MCF 10A (cell line): ENCODE results near the gene HBG2. TPM values are rescaled to one million over a fixed set of nuclear protein-coding genes. Genes with fewer than 3 reads are reported as not detected.

ENCODE experiments used
- BruUV-seq: library from RNA; stranded (reverse); fragments of 400-500 nt; replicated peaks from 2 replicates; lab custom pipeline; 2021; lab: Mats Ljungman, UMichigan
- CTCF ChIA-PET: fragments of 300-600 bp; sonication (Branson Sonifier 250); formaldehyde crosslinking; extraction: SDS; loops from one replicate; lab custom pipeline; 2021; ENCODE audit warnings: antibody characterized with exemption, inconsistent platforms; lab: Yijun Ruan, JAX
- POLR2A ChIA-PET: fragments of 300-600, 350-650 bp; sonication (Branson Sonifier 250); formaldehyde crosslinking; extraction: SDS; loops from one replicate; lab custom pipeline; 2020; ENCODE audit warnings: antibody characterized with exemption, inconsistent platforms; lab: Yijun Ruan, JAX
- DNase-seq: peaks from one replicate; pipeline ENCODE4 v3.0.0-alpha.2; 2018; ENCODE audit not compliant: unreplicated experiment
- H3K27ac Mint-ChIP-seq: one replicate; pipeline ENCODE4 v1.8.0; 2022; ENCODE audit warnings: mild to moderate bottlenecking, low read depth, mixed read lengths; ENCODE audit not compliant: unreplicated experiment
- H3K27me3 Mint-ChIP-seq: one replicate; pipeline ENCODE4 v1.8.0; 2022; ENCODE audit warnings: mixed read lengths; ENCODE audit not compliant: insufficient read depth, unreplicated experiment
- H3K36me3 Mint-ChIP-seq: one replicate; pipeline ENCODE4 v1.8.0; 2022; ENCODE audit warnings: mild to moderate bottlenecking, moderate library complexity, mixed read lengths; ENCODE audit not compliant: insufficient read depth, unreplicated experiment
- H3K4me1 Mint-ChIP-seq: one replicate; pipeline ENCODE4 v1.8.0; 2022; ENCODE audit warnings: mixed read lengths; ENCODE audit not compliant: insufficient read depth, unreplicated experiment
- H3K4me3 Mint-ChIP-seq: one replicate; pipeline ENCODE4 v1.8.0; 2022; ENCODE audit warnings: mild to moderate bottlenecking, moderate library complexity, mixed read lengths; ENCODE audit not compliant: unreplicated experiment
- H3K9me3 Mint-ChIP-seq: one replicate; pipeline ENCODE4 v1.8.0; 2022; ENCODE audit warnings: mixed read lengths; ENCODE audit not compliant: unreplicated experiment
- intact Hi-C: fragments of 100-400 bp; cut with micrococcal nuclease; formaldehyde crosslinking; loops from 2 replicates; pipeline ENCODE4 v1.14.1; 2022
- total RNA-seq: library from RNA; stranded (reverse); gene quantifications from 2 replicates; pipeline ENCODE4 v1.2.3, GENCODE V29; 2022
- TF ChIP-seq, protein P1 (sequence below): fragments of 200-600 bp; IDR thresholded peaks from one replicate; pipeline ENCODE4 v1.8.0; 2022; ENCODE audit warnings: antibody characterized with exemption, mild to moderate bottlenecking; ENCODE audit not compliant: unreplicated experiment

Gene HBG2
- total RNA-seq, 1 experiment from 2014 or later = not detected

DNA sequence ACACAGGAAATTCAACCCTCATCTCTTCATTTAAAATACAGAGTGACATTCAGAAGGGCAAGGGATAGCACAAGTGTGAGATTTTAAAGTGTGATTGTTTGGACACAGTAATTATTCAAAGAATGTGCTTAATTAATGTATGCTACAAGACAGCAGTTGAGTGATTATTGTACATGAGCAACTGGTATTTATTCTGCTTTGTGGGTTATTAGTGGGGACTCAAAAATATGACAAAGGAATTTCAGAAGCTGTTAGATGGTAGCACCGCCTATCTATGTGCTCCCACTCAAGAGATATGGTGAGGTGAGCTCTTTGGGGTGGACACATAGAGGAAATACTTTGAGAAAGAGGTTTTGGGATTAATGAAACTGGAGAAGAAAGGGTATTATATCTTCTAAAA, 14.5 kb downstream of the HBG2 start:
- CTCF ChIA-PET = no interaction called here
- POLR2A ChIA-PET = no interaction called here
- peaks cover 17% of the 10 kb centered on the region for H3K27me3 Mint-ChIP-seq
- intact Hi-C loops = no loop called here
- no peaks in the 10 kb centered on the region for H3K36me3 Mint-ChIP-seq
- DNase-seq = no peak
- BruUV-seq = no TSS peak
- TF ChIP-seq, protein P1, sequence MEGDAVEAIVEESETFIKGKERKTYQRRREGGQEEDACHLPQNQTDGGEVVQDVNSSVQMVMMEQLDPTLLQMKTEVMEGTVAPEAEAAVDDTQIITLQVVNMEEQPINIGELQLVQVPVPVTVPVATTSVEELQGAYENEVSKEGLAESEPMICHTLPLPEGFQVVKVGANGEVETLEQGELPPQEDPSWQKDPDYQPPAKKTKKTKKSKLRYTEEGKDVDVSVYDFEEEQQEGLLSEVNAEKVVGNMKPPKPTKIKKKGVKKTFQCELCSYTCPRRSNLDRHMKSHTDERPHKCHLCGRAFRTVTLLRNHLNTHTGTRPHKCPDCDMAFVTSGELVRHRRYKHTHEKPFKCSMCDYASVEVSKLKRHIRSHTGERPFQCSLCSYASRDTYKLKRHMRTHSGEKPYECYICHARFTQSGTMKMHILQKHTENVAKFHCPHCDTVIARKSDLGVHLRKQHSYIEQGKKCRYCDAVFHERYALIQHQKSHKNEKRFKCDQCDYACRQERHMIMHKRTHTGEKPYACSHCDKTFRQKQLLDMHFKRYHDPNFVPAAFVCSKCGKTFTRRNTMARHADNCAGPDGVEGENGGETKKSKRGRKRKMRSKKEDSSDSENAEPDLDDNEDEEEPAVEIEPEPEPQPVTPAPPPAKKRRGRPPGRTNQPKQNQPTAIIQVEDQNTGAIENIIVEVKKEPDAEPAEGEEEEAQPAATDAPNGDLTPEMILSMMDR = no peak
- no peak overlapping the region for H3K4me3 Mint-ChIP-seq
- no peak overlapping the region for H3K27ac Mint-ChIP-seq
- H3K4me1 Mint-ChIP-seq = no peaks in the 10 kb centered on the region
- H3K9me3 Mint-ChIP-seq = no peaks in the 10 kb centered on the region

DNA sequence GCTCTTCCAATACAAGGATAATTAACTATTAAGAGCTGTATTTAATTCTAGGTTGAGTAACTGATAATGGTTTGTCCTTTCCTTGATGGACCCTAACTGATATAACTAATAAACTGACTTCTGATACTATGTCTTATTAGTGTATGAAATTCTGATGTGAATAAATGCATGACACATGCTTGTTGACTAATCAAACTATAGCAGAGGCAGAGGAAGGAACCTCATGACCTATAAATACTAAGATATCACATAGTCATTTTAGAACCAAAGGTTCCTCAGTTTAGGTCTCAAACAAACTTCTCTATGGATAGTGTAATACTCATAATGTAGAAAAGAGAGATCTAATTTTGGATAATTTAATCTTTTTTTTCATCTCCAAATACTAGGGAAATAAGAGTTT, 15.5 kb downstream of the HBG2 start:
- TF ChIP-seq, protein P1 = no peak
- ChIA-PET POLR2A (no interaction called here), CTCF (no interaction called here)
- Mint-ChIP-seq H3K27me3 (peaks cover 11% of the 10 kb centered on the region), H3K9me3 (no peaks in the 10 kb centered on the region), H3K36me3 (no peaks in the 10 kb centered on the region), H3K4me3 (no peak overlapping the region), H3K4me1 (no peaks in the 10 kb centered on the region), H3K27ac (no peak overlapping the region)
- BruUV-seq = no TSS peak
- intact Hi-C loops = no loop called here
- DNase-seq = no peak

DNA sequence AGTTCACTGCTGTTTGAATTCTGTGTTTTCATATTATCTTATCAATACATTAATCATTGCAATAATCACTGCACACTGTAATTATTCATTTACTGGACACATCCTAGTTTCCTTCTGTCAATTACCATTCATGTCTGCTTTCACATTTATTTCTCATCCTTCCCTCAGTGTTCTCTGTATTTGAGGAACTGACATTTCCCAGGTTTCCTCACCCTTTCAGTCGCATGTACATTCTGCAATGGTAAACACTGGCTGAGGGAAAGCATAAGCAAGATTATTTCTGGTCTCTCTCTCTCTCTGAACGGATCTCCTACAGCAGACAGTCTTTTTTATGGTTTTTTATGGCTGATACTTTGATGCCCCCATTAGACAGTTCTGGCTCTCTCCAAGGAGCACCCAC, 16.1 kb downstream of the HBG2 start:
- H3K4me3 Mint-ChIP-seq = no peak overlapping the region
- no peaks in the 10 kb centered on the region for H3K9me3 Mint-ChIP-seq
- H3K27me3 Mint-ChIP-seq = peaks cover 11% of the 10 kb centered on the region
- no peak overlapping the region for H3K27ac Mint-ChIP-seq
- DNase-seq = no peak
- TF ChIP-seq, protein P1 = no peak
- H3K4me1 Mint-ChIP-seq = no peaks in the 10 kb centered on the region
- CTCF ChIA-PET = interaction anchor here (0.8 kb wide), 1 partner anchor 10 kb away, joined by 4 read pairs; no protein-coding TSS in a partner anchor
- no peaks in the 10 kb centered on the region for H3K36me3 Mint-ChIP-seq
- POLR2A ChIA-PET = no interaction called here
- intact Hi-C loops = no loop called here
- BruUV-seq = no TSS peak

DNA sequence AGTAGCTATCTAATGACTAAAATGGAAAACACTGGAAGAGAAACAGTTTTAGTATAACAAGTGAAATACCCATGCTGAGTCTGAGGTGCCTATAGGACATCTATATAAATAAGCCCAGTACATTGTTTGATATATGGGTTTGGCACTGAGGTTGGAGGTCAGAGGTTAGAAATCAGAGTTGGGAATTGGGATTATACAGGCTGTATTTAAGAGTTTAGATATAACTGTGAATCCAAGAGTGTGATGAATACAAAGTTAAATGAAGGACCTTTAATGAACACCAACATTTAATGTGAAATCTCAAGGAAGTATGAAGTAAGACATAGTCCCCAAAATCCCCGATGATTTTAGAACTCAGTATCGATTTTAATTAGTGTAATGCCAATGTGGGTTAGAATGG, 17.2 kb downstream of the HBG2 start:
- TF ChIP-seq, protein P1 = no peak
- CTCF ChIA-PET = no interaction called here
- Mint-ChIP-seq H3K27ac (no peak overlapping the region), H3K9me3 (no peaks in the 10 kb centered on the region), H3K36me3 (no peaks in the 10 kb centered on the region), H3K27me3 (peaks cover 11% of the 10 kb centered on the region), H3K4me1 (no peaks in the 10 kb centered on the region), H3K4me3 (no peak overlapping the region)
- POLR2A ChIA-PET = no interaction called here
- BruUV-seq = no TSS peak
- intact Hi-C loops = no loop called here
- no peak for DNase-seq
